Right ventricle myocardium inferior (tissue), 1 donor: ENCODE results near the gene ADPRS. TPM values are rescaled to one million over a fixed set of nuclear protein-coding genes. Genes with fewer than 3 reads are reported as not detected.

Experiments
- ATAC-seq: fragments of 200-7000 bp; cut with Tn5 transposase; one replicate; pipeline ENCODE4 v1.9.1; 2020; ENCODE audit warnings: mild to moderate bottlenecking, moderate library complexity
- DNase-seq: peaks from one replicate; pipeline ENCODE4 v3.0.0; 2021; ENCODE audit errors: missing footprints
- intact Hi-C: fragments of 100-400 bp; cut with DNase I; formaldehyde crosslinking; loops from one replicate; pipeline ENCODE4 v1.11.0; 2022
- total RNA-seq: library from RNA; stranded (reverse); fragmentation: NEBNext Ultra II Directional; extraction: Animal tissue kit (Norgen Biotek cat#: 25700); gene quantifications from one replicate; pipeline ENCODE4 v1.2.1, GENCODE V29; 2021
- donor health status: DM: no; HTN: yes; CAD: no; lungs with severe emphysema.

The ADPRS gene
- total RNA-seq, 1 donor from 2014 or later: 18.1 TPM

DNA sequence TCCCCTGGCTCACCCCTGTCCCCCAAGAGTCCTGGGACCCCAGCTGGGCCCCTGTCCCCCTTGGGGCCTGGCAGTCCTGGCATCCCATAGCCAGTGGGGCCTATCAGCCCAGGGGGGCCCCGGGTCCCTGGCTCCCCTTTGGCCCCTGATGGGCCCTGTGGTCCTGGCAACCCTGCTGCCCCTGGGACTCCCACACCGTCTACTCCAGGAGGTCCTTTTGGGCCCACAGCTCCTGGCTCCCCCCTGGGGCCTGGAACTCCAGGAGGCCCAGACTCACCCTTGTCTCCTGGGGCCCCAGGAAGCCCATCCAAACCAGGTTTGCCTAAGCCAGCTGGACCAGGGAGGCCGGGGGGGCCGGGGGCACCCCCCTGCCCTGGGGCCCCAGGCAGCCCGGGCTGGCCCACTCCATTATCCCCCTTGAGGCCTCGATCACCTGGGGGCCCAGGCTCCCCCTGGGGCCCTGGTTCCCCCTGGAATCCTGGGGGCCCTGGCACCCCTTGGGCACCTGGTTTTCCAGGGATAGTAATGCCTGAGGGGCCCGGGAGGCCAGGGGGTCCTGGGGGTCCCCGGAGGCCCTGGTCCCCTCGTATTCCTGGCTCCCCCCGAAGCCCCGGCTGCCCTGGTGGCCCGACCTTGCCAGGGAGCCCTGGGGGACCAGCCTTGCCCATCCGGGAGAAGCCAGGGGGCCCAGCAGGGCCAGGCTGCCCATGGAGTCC is 10.1 kb downstream of the ADPRS start:
- DNase-seq (no peak), ATAC-seq (no peak)
- intact Hi-C loops: loop anchor here (2.0 kb wide), 2 partner anchors 36 to 322 kb away; no protein-coding TSS in a partner anchor

DNA sequence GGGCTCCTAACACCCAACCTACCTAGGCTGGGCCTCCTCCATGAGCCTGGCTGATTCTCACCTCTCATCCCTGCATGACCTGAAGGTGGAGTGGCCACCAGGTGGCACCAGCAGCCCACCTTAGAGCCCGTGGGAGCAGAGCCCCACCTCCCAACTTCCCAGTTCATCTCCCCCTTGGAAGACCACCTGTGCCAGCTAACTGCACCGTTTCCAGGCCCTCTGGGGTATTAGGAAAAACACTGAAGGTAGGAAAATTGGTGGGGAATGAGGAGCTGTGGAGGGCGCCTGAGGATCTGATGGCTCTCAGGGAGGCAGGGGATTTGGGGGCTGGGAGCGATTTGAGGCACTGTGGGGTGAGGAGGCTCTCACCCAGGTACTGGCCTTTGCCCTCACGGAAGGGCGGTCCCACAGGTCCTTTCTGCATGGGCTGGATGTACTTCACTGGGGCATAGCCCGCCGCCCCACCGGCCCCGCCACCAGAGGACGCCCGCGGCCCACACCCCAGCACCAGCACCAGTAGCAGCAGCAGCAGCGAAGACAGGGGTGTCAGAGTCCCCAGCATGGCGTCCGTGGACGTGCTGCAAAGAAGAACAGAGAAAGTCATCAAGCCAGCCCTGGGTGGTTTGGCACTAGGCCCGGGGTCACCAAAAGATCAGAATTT is 11.1 kb downstream of the ADPRS start:
- intact Hi-C loops: loop anchor here (2.0 to 5.0 kb wide), 4 partner anchors 35 to 321 kb away; no protein-coding TSS in a partner anchor
- ATAC-seq: peak; percentile 79
- DNase-seq: peak; percentile 88

DNA sequence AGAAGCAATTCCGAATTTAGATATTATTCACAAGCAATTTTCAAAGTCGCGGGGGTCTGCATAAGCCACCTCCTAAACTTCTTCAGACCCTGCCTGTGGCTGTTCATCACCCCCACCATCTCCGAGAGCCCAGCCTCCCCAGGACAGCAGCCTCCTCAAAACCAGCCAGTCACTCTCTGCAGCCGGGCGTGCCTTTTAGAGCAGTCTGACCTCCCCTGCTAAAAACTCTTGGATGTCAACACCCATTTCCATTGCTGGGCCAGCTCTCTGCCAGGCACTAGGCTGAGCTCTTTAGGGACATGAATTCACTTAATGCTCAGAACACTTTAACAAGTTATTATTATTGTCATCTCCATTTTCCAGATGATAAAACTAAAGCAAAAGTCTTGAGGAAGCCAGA is 11.7 kb downstream of the ADPRS start:
- no peak for DNase-seq
- ATAC-seq: no peak
- intact Hi-C loops: loop anchor here (2.0 to 5.0 kb wide), 2 partner anchors 88 to 187 kb away; no protein-coding TSS in a partner anchor

DNA sequence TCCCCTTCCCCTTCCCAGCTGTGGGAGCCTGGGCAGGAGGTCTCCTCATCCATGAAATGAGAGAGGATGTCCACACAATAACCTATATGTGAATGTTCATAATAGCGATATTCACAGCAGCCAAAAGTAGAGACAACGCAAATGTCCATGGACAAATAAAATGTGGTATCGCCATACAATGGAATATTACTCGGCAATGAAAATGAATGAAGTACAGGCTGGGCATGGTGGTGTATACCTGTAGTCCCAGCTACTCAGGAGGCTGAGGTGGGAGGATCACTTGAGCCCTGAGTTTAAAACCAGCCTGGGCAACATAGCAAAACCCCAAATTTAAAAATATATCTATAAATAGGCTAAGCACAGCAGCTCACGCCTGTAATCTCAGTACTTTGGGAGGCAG is 12.9 kb downstream of the ADPRS start:
- intact Hi-C loops: loop anchor here (2.0 to 5.0 kb wide), 2 partner anchors 87 to 186 kb away; no protein-coding TSS in a partner anchor
- ATAC-seq (no peak), DNase-seq (no peak)

DNA sequence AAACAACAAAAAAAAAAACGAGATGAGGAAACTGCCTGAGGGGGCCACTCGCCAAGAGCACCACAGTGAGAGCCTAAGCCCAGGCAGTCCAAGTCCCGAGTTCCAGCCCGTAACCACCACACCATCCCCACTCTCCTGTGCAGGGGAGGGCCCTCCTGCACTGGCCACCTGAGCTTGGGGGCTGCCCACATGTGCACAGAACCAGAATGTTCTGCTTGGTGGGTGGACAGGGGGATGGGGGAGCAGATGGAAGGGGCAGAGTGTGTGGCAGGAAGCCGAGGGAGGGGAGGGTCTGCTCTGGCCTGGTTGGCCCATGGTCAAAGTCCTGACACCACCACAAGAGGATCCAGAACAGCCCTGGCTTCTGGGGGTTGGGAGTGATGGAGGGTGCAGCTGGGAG is 17.6 kb downstream of the ADPRS start:
- ATAC-seq (no peak), DNase-seq (no peak)
- intact Hi-C loops: no loop called here

DNA sequence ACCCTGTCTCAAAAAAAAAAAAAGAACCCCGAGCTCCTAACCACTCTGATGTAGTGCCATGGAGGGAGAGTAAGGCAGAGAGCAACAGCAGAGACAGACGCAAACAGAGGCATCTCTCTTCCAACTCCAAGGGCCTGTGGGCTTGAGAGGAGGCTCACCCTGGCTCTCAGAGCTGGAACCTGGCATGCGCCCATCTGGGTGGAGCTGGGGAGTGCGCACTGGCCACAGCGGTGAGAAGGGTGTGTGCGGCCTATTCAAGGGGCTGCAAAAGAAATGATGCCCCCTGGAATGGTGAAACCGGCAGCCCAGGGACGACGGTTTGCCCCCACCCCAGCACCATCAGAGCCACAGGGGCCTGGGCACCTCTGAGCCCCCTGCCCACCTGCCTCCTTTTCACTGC is 18.7 kb downstream of the ADPRS start:
- DNase-seq (no peak), ATAC-seq (no peak)
- intact Hi-C loops: no loop called here

DNA sequence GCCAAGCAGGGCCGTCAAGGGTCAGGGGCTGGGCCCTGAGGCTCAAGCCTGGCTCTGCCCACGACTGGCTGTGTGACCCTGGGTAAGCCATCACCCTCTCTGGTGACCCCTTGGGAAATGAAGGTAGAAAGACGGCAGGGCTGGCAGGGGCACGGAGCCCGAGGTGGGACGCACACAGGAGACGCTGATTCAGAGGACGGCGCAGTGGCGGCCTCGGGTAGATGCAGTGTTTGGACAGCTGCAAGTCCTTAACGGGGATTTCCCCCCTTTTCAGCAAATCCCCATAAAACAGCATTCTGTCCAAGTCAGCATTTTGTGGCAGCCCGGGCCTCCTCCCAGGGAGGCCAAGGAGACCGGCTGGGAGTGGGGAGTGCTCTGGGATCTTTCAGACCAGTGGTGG is 19.6 kb downstream of the ADPRS start:
- intact Hi-C loops: no loop called here
- no peak for ATAC-seq
- DNase-seq: peak; percentile 20

DNA sequence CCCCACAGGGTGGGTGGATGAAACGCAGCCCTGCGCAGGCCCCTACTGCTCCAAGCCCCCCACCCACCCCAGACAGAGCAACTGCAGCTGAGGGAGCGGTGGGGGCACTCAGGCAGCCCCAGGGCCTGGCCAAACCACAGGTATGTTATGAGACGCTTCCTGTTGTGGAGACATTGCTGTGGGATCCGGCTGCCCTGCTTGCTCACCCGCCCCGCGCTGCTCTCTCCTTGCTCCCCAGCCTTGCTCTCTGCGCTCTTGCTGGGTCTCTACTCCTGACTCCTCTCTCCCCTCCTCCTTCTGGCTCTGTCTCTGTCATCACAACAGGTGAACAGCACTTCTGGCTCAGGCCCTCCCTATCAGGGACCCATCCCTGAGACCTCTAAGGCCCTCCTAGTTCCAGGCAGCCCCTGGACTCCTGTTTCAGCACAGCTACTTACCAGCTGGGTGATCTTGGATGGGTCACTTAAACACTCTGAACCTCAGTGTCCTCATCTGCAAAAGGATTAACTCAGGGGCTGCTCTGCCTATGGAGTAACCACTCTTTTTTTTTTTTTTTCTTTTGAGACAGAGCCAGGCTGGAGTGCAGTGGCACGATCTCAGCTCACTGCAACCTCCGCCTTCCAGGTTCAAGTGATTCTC is 20.5 kb downstream of the ADPRS start:
- intact Hi-C loops: no loop called here
- ATAC-seq (no peak), DNase-seq (peak; percentile 23)

DNA sequence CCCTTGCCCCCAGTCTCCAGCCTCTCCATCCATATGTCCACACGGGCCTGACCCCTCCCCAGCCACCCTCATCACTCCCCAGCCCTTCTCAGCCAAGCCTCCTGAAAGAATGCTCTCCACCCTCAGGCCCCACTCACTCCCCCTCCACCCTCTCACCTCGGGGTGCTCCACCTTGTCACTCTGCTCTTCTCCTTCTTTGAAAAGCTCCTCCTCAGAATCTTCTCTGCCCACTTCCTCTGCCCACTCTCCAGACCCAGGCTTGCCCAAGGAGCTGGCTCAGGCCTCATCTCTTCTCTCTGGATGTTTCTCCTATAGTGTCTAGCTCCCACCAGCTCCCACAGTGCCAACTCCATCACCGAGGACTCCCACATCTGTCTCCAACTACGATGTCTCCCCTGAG is 22.5 kb downstream of the ADPRS start:
- no peak for DNase-seq

DNA sequence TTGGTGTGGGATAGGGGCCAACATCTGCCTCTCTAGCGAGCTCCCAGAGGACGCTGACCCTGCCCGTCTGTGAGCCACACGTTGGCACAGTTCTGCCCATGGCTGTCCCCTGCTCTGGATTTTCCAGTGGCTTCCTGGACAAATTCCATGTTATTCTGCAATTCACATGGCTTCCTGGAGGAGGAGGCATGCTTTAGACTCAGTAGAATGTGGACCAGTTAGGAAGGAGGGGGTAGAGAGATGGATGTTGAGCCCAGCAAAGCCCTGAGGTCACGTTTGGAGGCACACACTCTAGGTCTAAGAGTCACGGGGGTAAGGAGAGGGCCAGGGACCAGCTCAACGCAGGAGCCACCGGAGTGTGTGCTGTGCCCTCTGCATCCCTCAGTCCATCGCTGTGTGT is 24.1 kb downstream of the ADPRS start:
- DNase-seq (no peak), ATAC-seq (no peak)

More for the DNA sequence above, 22.5 kb downstream of the ADPRS start:
- intact Hi-C loops: no loop called here
- ATAC-seq: no peak

DNA sequence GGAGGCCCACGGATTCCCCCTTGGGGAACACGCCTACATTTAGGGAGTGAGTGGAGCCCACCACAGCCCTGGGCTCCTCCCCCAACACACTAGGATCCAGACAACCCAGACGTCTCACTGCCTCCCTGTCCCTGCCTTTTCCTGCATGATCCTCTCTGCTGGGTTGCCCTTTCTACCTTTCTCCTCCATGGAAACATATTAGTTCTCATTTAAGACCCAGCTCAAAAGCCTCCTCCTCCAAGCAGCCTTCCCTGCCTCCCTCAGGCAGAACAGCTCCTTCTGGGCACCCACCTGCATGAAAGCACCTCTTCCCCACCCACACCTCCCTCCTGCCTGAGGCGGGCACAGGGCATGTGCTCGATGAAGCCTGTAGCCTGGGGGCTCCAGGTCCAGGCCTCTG is 25.7 kb downstream of the ADPRS start:
- ATAC-seq (no peak), DNase-seq (no peak)
- intact Hi-C loops: no loop called here

More for the DNA sequence above, 24.1 kb downstream of the ADPRS start:
- intact Hi-C loops: no loop called here

DNA sequence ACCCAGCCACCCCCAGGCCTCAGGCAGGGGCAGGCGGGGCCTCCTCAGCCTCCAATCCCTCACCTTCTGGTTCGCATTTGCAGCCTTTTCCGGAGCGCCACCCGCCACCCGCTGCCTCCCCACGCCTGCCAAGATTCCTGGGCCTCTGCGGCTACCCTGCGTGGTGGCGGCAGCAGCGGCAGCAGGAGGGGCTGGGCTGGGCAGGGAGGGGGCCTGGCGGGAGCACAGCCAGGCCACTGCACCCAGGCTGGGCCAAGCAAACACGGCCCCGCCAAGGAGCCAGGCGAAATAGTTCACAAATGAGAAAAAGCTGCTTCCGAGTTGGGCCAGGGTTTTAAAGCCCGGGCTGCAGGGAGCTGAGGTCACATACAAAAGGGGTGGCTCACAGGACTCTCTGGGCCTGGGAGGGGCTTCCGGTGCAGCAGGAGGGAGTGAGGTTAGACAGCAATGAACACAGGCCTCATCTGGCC is 26.5 kb downstream of the ADPRS start:
- intact Hi-C loops: no loop called here
- no peak for DNase-seq
- ATAC-seq: peak; percentile 65

DNA sequence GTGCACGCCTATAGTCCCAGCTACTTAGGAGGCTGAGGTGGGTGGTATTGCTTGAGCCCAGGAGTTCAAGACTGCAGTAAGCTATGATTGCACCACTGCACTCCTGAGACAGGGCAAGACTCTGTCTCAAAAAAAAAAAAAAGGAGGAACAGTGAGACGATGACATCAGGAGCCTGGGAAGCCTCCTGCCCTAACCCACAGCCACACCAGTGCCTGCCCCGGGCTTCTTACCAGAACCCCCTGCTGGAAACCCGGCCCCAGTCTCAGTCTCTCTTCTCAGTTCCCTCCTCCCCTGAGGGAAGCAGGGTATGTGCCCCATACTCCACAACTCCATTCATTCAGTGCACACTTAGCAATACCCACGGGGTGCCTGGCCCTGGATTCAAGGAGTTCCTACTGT is 27.2 kb downstream of the ADPRS start:
- ATAC-seq: peak; percentile 21
- intact Hi-C loops: no loop called here

DNA sequence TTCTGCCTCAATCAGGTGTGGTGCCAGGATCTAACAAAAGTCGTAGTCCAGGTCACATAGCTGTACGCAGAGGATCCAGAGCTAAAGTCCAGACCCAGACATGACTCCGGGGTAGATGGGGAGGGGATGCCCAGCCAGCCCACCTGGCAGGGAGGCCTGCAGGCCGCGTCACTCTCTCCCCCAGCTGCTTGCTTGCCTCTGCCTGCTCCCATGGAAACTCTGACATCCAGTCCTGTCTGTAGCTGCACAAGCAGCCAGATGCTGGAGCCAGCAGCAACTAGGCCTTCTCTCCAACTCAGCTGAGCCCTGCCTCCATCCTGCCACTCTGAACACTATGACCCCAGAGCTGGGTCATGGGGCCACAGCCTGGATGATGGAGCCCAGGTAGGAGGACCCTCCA is 28.2 kb downstream of the ADPRS start:
- intact Hi-C loops: no loop called here
- ATAC-seq (no peak), DNase-seq (no peak)

More for the DNA sequence above, 27.2 kb downstream of the ADPRS start:
- no peak for DNase-seq

DNA sequence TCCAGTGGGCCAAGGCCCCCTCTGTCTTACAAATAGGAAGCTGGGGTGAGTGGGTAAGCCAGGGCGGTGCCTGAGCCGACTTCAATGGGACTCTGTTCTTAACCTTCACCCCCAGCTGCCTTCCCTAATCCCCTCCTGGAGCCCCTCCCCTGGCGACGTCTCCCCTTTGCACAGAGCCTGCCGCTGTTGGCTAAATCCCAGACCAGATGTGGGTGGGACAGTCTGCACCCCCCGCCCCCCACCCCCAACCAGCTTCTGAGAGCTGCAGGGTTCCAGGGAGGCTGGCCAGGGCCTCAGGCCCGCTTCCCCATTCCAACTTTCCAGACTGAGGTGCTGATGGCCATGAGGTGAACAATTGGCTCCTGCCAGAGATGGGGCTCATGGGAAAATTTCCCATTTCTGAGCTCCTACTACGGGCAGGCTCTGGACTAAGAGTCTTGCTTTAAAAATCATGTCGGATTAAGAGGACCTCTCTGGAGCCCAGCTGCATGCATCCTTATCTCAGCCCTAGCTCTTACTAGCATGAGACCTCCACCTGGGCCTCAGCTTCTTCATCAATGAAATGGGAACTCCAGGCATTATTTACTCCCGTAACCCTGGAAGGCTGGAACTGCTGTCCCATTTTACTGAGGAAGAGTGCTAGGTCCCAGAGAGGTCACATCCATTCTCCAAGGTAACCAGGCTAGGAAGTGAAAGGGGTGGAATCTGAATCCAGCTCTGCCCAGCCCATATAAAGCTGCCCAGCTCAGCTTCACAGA is 29.9 kb downstream of the ADPRS start:
- DNase-seq: no peak
- intact Hi-C loops: no loop called here
- no peak for ATAC-seq

DNA sequence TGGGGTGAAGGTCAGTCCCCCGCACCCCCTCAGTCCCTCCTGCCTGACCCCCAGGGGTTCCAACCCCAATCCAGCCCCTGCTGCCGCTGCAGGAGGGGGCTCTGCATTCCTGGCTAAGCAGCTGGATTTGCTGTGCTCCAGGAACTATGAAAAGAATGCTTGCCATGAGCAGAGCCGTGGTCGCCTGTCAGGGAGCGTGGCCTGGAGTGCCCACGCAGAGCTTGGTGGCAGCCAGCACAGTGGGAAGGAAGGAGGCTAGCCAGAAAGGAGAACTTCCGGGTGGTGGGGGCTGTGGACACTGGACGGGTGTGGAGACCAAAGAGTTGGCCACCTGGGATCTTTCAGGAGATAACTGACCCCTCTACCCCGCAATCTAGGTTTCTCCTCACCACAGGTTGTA is 30.8 kb downstream of the ADPRS start:
- ATAC-seq: no peak
- intact Hi-C loops: no loop called here
- DNase-seq: no peak

DNA sequence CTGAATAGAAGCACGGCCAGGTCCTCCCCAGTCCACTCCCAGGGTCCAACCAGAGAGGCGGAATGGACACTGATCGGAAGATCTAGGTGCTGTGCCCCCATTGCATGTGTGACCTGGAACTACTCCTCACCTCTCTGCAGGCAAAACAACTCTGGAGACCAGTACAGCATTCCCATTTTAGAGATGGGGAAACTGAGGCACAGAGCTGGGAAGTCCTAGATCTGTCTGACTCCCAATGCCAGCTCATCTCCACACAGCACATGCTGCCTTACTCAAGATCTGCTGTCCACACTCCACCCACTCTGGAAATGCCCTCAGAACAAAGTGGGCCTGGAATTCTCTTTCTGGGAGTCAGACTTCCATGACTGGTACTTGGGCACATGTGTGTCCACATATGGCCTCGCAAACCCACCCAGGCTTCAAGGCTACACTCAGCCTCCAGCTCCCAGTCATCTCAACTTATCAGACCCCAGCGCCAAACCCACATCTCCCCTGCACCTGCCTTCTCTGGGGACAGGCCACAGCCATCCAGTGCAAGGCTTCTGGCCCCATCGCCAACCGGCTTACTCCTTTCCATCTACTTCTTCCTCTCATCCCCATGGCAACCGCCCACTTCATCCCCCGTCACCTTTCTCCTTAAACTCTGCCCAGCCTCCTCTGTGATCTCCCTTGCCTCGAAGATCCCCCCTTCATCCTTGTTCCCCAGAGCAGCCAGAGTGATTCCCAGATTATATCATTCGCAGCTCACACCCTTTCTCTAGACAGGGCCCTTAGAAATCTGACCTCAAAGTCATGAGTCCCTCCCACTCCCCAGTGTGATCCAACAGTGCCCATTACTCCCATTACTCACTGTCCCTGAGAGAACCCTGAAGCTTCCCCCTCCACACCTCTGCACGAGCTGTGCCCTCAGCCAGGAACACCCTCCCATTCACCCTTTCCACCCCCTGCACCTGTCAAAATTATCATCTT is 33.7 kb downstream of the ADPRS start:
- no peak for ATAC-seq
- intact Hi-C loops: no loop called here
- DNase-seq: no peak

DNA sequence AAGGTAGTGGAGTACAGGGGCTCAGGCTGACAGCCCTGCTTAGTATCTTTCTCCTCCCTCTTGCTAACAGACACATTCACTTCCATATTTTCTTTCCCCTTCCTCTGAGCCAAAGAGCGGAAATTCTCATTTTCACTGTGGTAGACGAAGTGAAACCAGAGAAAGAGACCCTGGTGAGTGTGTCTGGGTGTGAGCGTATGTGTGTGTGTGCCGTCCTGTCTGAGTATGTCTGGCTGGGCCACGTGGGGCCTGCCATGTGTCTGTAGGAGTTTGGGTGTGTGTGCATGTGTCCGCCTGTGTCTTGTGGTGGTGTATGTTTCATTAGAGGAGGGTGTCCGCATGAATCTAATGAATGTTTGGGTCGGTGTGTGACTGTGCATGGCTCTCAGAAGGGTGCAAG is 34.7 kb downstream of the ADPRS start:
- intact Hi-C loops: no loop called here
- DNase-seq (peak; percentile 83), ATAC-seq (peak; percentile 30)
